Chondrocyte (in vitro differentiated cells): ENCODE measurements around the gene SLC2A11. TPM values are rescaled to one million over a fixed set of nuclear protein-coding genes. Genes with fewer than 3 reads are reported as not detected.

Experiments
- DNase-seq: peaks from one replicate; pipeline ENCODE4 v3.0.0; 2021; ENCODE audit warnings: mixed read lengths, low spot score
- H3K27ac Mint-ChIP-seq: one replicate; pipeline ENCODE4 v1.8.0; 2021; ENCODE audit warnings: mild to moderate bottlenecking, moderate library complexity, mixed read lengths; ENCODE audit not compliant: unreplicated experiment
- H3K27me3 Mint-ChIP-seq: 2 replicates; pipeline ENCODE4 v1.8.0; 2021; ENCODE audit warnings: low read depth, mixed read lengths
- H3K36me3 Mint-ChIP-seq: 2 replicates; pipeline ENCODE4 v1.8.0; 2021; ENCODE audit warnings: low read depth, mixed read lengths
- H3K4me1 Mint-ChIP-seq: 2 replicates; pipeline ENCODE4 v1.8.0; 2021; ENCODE audit warnings: low read depth, mild to moderate bottlenecking, mixed read lengths
- H3K4me3 Mint-ChIP-seq: one replicate; pipeline ENCODE4 v1.8.0; 2021; ENCODE audit warnings: mild to moderate bottlenecking, moderate library complexity, mixed read lengths; ENCODE audit not compliant: unreplicated experiment
- H3K9me3 Mint-ChIP-seq: 2 replicates; pipeline ENCODE4 v1.8.0; 2021; ENCODE audit warnings: low read depth, mixed read lengths
- long read RNA-seq: library from polyadenylated mRNA; stranded (forward); transcript quantifications from one replicate; pipeline ENCODE4 v2.0.0, GENCODE V29; 2021
- total RNA-seq: library from RNA; stranded (reverse); gene quantifications from 3 replicates; pipeline ENCODE4 v1.2.1, GENCODE V29; 2021
- TF ChIP-seq, protein P1 (sequence below): fragments of 200-600 bp; sonication (generic); IDR thresholded peaks from 2 replicates; pipeline ENCODE4 v1.5.0; 2021; ENCODE audit warnings: antibody characterized with exemption, mild to moderate bottlenecking, moderate library complexity

SLC2A11 gene, protein sequence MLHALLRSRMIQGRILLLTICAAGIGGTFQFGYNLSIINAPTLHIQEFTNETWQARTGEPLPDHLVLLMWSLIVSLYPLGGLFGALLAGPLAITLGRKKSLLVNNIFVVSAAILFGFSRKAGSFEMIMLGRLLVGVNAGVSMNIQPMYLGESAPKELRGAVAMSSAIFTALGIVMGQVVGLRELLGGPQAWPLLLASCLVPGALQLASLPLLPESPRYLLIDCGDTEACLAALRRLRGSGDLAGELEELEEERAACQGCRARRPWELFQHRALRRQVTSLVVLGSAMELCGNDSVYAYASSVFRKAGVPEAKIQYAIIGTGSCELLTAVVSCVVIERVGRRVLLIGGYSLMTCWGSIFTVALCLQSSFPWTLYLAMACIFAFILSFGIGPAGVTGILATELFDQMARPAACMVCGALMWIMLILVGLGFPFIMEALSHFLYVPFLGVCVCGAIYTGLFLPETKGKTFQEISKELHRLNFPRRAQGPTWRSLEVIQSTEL
- total RNA-seq: 14.5 to 14.9 TPM (median 14.8 TPM) in 3 replicates
- long read RNA-seq, partial matches to known transcripts: 6 of 14 reads
- long read RNA-seq, other reads (novel, unspliced or antisense): 7 of 14 reads

DNA sequence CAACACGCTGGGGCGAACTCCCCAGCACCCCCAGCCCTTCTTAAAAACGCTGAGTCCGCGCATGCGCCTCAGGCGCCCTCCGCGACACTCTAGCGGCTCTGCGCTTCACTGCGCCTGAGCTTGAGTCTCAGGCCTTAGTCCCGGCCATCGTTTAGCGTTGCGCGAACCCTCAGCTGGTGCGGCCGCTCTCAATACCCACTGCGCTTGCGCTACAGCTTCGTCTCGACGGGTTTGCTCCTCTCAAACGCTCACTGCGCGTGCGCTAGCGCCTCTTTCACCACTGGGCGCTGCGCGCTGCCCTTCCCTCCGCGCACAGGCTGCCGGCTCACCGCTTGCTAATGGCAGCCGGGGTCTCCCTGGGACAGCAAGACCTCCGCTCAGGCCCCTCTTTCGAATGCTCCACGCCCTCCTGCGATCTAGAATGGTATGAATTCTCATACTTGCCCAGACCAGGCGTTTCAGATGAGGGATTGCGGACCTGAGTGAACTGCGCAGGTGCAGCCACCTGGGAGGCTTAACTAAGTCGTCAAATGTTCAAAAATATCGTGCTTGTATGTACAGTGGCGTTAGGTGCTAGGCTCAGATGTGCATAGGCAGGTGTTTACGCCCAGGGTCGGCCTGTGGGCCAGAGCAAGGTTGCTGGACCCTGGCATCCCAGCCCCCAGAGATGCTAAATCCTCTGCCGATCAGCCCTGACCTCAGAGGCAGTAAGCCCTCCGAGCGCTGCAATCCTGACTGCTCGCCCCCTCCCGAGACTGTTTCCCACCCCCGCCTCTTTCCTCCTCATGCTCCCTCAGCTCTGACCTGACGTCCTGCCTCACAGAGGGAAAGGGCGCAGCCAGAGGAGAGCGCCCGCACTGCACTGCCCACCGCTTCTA is at the start of gene SLC2A11:
Gene SLC2A11, plus strand, starts transcription at position 270 of the 878 bp plus-strand sequence. Its CDS starts 125 bp downstream, at position 395.
- TF ChIP-seq, protein P1, sequence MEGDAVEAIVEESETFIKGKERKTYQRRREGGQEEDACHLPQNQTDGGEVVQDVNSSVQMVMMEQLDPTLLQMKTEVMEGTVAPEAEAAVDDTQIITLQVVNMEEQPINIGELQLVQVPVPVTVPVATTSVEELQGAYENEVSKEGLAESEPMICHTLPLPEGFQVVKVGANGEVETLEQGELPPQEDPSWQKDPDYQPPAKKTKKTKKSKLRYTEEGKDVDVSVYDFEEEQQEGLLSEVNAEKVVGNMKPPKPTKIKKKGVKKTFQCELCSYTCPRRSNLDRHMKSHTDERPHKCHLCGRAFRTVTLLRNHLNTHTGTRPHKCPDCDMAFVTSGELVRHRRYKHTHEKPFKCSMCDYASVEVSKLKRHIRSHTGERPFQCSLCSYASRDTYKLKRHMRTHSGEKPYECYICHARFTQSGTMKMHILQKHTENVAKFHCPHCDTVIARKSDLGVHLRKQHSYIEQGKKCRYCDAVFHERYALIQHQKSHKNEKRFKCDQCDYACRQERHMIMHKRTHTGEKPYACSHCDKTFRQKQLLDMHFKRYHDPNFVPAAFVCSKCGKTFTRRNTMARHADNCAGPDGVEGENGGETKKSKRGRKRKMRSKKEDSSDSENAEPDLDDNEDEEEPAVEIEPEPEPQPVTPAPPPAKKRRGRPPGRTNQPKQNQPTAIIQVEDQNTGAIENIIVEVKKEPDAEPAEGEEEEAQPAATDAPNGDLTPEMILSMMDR: peak; percentile 36
- H3K27me3 Mint-ChIP-seq: no peaks in the 10 kb centered on the region
- H3K4me3 Mint-ChIP-seq: peak within 1 kb of the TSS; percentile 82
- peak within 1 kb of the TSS; percentile 93 for H3K27ac Mint-ChIP-seq
- DNase-seq: peak; percentile 98
- H3K4me1 Mint-ChIP-seq: peaks cover 13% of the 10 kb centered on the region
- H3K36me3 Mint-ChIP-seq: peaks cover 3% of the 10 kb centered on the region
- H3K9me3 Mint-ChIP-seq: no peaks in the 10 kb centered on the region

DNA sequence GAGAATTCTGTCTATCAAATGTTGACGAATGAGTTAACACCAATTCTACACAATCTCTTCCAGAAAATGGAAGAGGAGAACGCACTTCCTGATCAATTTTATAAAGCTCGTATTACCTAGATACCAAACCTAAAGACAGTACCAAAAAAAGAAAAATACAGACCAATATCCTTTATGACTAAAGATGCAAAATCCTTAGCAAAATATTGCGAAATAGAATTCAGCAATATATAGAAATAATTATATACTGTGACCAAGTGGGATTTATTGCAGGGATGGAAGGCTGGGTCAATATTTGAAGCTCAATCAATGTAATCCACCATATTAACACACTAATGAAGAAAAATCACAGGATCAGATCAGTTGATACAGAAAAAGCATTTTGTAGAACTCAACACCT is 45.3 kb upstream of the SLC2A11 start:
- no peaks in the 10 kb centered on the region for H3K9me3 Mint-ChIP-seq
- H3K36me3 Mint-ChIP-seq: peaks cover 31% of the 10 kb centered on the region
- H3K27me3 Mint-ChIP-seq: no peaks in the 10 kb centered on the region
- H3K4me3 Mint-ChIP-seq: no peak overlapping the region
- TF ChIP-seq, protein P1: no peak
- no peak overlapping the region for H3K27ac Mint-ChIP-seq
- H3K4me1 Mint-ChIP-seq: peaks cover 8% of the 10 kb centered on the region
- DNase-seq: no peak

DNA sequence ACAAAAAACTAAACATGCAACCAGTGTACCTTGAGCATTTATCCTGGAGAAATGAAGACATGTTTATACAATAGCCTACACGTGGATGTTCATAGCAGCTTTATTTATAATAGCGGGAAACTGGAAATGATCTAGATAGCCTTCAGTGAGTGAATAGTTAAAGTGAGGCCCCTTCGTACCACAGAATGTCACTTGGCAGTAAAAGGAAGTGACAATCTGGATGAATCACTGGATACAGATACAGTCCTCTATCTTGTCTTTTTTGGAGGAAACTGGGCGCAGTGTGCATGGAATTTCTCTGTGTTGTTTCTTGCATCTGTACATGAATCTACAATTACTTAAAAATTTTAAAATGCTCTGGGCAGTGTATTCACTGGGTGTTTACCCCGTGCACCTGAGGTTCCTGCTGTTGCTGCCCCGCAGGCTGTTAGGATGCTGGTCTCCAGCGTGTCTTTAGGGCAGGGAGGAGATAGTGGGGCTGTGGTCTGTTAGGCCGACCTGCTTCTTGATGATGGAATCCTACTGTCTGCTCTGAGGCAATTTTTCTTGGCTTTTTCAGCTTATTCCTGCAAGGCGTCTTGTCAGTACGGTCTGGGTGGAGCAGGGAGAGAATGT is 42.0 kb upstream of the SLC2A11 start:
- Mint-ChIP-seq H3K27ac (peak overlapping the region; percentile 42), H3K4me3 (no peak overlapping the region), H3K36me3 (peaks cover 39% of the 10 kb centered on the region), H3K27me3 (no peaks in the 10 kb centered on the region), H3K9me3 (no peaks in the 10 kb centered on the region), H3K4me1 (peaks cover 8% of the 10 kb centered on the region)
- peak; percentile 33 for DNase-seq
- TF ChIP-seq, protein P1: no peak

DNA sequence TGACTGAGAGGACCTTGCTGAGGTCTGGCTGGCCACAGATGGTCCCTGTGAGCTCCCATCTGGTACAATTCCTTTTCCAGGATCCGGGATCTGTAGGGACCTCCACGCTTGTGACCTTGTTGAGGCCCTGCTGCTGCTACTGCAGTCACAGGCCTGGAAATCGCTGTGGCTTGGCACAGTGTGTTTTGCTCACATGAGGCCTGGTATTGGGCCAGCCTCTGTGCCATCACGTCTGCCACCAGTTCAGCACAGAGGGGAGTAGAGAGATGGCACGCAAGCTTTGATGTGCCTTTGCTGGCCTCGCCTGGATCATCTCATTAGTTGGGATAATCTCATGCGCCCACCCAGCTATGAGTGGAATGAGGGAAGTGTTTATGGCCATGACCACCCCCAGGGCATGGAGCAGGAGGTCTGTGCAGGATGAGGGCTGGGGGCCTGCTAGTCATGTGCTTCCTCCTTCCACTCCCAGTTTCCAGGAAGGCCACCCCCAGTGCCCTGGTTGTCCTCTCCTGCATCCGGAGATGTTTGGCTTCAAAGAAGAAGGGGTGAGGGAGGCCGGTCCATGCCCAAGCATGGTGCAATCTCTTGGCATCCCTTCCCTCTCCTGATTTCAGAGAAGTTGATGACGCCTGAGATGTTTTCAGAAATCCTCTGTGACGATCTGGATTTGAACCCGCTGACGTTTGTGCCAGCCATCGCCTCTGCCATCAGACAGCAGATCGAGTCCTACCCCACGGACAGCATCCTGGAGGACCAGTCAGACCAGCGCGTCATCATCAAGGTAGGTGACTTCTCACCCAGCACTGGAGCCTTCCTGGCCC is 41.3 kb upstream of the SLC2A11 start:
- Mint-ChIP-seq H3K4me1 (peaks cover 8% of the 10 kb centered on the region), H3K27ac (peak overlapping the region; percentile 42), H3K36me3 (peaks cover 37% of the 10 kb centered on the region), H3K4me3 (no peak overlapping the region), H3K9me3 (no peaks in the 10 kb centered on the region), H3K27me3 (no peaks in the 10 kb centered on the region)
- TF ChIP-seq, protein P1: no peak
- peak; percentile 70 for DNase-seq
